ENCODE measurements around the gene PLCG1.

The PLCG1 gene

DNA sequence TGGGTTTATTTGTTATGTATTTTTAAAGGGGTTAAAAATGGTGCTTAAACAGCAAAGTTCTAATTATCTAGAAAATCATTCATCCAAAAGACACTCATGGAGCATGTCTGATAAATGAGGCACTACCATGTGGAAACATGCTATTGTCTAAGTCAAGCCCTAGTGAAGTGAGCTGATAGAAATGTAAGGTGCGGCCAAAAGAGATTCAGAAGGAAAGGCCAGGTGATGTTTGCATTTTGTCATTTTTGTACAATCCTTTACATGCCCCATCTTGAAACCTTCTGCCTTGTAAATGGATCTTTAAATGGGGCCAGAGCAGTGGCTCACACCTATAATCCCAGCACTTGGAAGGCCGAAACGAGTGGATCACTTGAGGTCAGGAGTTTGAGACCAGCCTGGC, 77.3 kb downstream of the PLCG1 start:
- in situ Hi-C loops (cut with MboI; ENCODE audit: low sequenced_read_pairs, unreplicated experiment), result no loop called here
- TF ChIP-seq, protein P1, sequence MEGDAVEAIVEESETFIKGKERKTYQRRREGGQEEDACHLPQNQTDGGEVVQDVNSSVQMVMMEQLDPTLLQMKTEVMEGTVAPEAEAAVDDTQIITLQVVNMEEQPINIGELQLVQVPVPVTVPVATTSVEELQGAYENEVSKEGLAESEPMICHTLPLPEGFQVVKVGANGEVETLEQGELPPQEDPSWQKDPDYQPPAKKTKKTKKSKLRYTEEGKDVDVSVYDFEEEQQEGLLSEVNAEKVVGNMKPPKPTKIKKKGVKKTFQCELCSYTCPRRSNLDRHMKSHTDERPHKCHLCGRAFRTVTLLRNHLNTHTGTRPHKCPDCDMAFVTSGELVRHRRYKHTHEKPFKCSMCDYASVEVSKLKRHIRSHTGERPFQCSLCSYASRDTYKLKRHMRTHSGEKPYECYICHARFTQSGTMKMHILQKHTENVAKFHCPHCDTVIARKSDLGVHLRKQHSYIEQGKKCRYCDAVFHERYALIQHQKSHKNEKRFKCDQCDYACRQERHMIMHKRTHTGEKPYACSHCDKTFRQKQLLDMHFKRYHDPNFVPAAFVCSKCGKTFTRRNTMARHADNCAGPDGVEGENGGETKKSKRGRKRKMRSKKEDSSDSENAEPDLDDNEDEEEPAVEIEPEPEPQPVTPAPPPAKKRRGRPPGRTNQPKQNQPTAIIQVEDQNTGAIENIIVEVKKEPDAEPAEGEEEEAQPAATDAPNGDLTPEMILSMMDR (IDR thresholded peaks at IDR 0.05; ENCODE audit: borderline replicate concordance, control extremely low read depth, extremely low read depth, insufficient read depth, missing control alignments), result no peak
- no peak for DNase-seq (ENCODE audit: low spot score)

DNA sequence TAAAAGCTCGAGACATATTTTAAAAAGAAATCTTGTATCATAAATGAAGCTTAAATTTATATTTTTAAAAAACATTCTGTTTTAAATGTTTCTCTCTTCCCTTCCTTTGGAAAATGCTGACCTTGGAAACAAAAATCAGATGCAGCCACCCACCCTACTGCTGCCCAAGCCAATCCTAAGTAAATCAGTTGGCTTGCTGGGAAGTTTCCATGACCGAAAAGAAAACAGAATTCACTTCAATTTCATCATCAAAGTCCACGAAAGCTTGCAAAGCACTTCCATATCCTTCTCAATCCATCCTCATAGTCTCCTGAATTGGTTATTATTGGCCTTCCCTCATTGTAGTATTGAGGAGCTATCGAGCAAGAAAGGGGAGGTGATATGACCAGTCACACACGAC, 80.1 kb downstream of the PLCG1 start:
- DNase-seq (ENCODE audit: low spot score), result no peak
- TF ChIP-seq, protein P1 (IDR thresholded peaks at IDR 0.05; ENCODE audit: borderline replicate concordance, control extremely low read depth, extremely low read depth, insufficient read depth, missing control alignments), result no peak
- in situ Hi-C loops (cut with MboI; ENCODE audit: low sequenced_read_pairs, unreplicated experiment), result no loop called here

DNA sequence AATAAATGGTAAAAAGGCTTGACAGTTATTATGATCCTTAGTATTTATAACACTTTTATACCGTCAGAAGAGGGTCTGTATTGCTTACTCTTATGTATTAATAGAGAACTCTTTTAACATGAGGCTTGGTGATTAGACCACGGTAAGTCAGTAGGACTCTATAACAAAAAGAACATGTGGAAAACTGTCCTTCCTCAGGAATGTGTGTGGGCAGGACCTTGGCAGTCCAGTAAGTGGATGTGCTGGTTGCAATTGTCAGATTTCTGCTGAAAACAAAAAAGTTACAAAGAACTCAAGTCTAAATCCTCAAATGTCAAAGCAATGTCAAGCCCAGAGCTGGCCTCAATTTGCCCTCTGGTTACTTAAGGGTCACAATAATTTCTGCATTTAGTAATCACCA, 81.1 kb downstream of the PLCG1 start:
- in situ Hi-C loops (cut with MboI; ENCODE audit: low sequenced_read_pairs, unreplicated experiment), result no loop called here
- no peak for DNase-seq (ENCODE audit: low spot score)

DNA sequence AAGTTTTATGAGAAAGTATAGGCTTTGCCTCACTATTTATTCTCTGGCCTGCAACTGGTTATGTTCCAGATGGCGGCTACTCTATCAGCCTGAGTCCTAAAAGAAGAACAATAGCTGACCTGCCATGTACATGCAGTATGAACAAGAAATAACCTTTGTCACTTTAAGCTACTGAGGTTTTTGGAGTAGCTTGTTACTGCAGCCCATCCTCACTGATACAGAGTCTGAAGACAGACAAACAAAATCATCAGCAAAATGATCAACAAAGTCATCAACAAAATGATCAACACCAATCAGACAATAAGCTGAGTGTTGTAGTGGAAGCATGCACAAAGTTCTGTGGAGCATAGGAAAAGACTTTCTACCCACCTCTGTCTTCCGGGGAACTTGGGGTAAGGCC, 82.5 kb downstream of the PLCG1 start:
- TF ChIP-seq, protein P1 (IDR thresholded peaks at IDR 0.05; ENCODE audit: borderline replicate concordance, control extremely low read depth, extremely low read depth, insufficient read depth, missing control alignments), result no peak
- DNase-seq (ENCODE audit: low spot score), result no peak
- in situ Hi-C loops (cut with MboI; ENCODE audit: low sequenced_read_pairs, unreplicated experiment), result no loop called here

More for the DNA sequence above, 81.1 kb downstream of the PLCG1 start:
- TF ChIP-seq, protein P1 (IDR thresholded peaks at IDR 0.05; ENCODE audit: borderline replicate concordance, control extremely low read depth, extremely low read depth, insufficient read depth, missing control alignments), result no peak

DNA sequence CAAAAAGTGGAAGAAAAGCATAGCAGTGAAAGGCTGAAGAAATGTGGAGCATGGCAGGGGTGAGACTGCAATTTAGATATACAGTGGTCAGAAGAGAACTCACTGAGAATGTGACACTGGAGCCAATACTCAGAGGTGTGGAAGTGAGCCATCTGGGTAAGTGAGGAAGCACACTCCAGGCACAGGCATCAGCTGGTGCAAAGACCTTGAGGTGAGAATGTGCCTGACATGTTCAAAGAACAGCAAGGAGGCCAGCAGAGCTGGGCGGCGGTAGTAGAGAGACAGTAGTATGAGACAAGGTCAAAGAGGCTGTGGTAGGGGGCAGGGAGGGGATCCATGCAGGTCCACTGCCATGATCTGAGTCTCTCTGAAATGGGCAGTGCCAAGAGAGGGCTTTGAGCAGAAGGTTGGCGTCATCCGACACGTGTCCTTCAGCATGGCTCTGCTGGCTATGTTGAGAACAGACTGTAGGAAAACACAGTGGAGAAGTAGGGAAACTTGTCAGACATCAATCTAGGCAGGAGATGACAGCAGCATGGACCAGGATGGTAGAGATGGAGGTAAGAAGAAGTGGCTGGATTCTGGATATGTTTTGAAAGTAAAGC, 84.4 kb downstream of the PLCG1 start:
- no peak for DNase-seq (ENCODE audit: low spot score)
- in situ Hi-C loops (cut with MboI; ENCODE audit: low sequenced_read_pairs, unreplicated experiment), result no loop called here
- TF ChIP-seq, protein P1 (IDR thresholded peaks at IDR 0.05; ENCODE audit: borderline replicate concordance, control extremely low read depth, extremely low read depth, insufficient read depth, missing control alignments), result no peak

DNA sequence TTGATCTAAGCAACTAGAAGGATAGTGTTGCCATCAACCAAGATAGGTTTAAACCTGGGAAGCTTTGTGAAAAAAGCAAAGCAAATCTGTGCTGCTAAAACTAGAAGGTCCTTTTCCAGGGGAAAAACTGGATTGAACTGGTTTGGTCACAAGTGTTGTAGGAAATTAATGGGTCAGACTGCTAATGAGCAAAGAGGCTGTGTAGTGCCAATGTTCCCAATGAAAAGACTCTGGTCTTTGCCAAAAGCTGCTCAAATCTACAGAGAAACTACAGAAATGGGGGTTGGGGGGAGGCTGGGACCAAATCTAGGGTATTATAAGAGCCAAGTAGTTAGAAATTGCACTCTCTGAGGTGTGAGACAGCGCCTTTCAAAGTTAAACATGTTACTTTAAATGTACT, 85.0 kb downstream of the PLCG1 start:
- DNase-seq (ENCODE audit: low spot score), result no peak
- in situ Hi-C loops (cut with MboI; ENCODE audit: low sequenced_read_pairs, unreplicated experiment), result no loop called here
- TF ChIP-seq, protein P1 (IDR thresholded peaks at IDR 0.05; ENCODE audit: borderline replicate concordance, control extremely low read depth, extremely low read depth, insufficient read depth, missing control alignments), result no peak
